Measurements from ENCODE around the gene PAX4.

Gene PAX4

DNA sequence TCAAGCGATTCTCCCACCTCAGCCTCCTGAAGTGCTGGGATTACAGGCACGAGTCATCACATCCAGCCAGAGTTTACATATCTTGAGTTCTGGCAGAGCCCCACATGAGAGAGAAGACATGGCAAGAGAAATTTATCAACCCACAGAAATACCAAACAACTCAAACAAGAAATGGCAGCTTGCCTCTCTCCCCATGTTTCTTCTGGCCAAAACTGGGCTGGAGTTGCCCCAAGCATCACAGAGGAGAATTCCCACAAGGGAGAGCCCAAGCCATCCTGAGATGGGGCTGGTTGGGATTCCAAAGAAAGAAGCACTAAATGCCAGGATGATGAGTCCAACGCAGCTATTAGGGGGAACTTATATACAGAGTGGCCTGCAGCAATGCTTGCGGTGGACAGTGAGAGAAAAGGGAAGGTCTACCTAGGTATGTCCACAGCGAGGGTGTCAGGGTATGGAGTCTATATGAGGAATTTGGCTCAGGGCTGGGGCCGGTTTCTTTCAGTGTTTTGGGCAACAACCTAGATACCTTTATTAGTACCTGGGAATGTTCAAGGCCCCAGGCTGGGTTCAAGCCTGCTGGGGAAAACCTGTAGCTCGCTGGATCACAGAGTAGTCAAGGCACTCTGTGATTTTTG is 14.5 kb upstream of the PAX4 start:
- ChIA-PET CTCF (no interaction called here), POLR2A (no interaction called here)
- TF ChIP-seq, protein P1, sequence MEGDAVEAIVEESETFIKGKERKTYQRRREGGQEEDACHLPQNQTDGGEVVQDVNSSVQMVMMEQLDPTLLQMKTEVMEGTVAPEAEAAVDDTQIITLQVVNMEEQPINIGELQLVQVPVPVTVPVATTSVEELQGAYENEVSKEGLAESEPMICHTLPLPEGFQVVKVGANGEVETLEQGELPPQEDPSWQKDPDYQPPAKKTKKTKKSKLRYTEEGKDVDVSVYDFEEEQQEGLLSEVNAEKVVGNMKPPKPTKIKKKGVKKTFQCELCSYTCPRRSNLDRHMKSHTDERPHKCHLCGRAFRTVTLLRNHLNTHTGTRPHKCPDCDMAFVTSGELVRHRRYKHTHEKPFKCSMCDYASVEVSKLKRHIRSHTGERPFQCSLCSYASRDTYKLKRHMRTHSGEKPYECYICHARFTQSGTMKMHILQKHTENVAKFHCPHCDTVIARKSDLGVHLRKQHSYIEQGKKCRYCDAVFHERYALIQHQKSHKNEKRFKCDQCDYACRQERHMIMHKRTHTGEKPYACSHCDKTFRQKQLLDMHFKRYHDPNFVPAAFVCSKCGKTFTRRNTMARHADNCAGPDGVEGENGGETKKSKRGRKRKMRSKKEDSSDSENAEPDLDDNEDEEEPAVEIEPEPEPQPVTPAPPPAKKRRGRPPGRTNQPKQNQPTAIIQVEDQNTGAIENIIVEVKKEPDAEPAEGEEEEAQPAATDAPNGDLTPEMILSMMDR (IDR thresholded peaks at IDR 0.05; ENCODE audit: control extremely low read depth, extremely low read depth, low read depth, missing control alignments): no peak
- no peak for DNase-seq (ENCODE audit: extremely low spot score)

DNA sequence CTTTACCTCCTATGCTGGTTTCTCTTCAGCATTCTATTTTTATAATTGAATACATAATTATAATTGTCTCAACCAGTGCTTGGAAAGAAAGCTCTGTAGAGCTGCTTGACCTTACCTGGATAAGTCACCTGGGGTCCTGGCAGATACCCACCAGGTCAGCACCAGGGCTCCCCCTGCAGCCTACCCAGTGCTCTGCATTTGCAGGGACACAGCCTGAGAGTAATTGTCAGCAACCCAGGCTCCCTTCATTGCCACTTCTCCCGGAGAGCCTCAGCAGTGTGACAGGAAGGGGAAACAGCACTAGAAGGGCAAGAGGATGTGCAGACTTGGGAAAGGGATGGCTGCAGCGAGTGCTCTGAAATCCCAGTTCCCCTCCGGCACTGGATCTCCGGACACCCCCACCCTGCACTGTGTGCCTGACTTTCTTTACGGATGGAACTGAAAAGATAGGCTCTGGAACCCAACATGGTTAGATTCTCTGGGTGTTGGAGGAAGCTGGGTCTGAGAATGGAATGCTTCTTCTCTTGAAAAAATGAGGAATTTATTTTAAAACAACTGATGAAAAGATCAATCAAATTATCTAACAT is 11.4 kb upstream of the PAX4 start:
- TF ChIP-seq, protein P1 (IDR thresholded peaks at IDR 0.05; ENCODE audit: control extremely low read depth, extremely low read depth, low read depth, missing control alignments): peak; percentile 45
- DNase-seq (ENCODE audit: extremely low spot score): peak; percentile 45
- ChIA-PET POLR2A (no interaction called here), CTCF (interaction anchor here (0.8 to 1.5 kb wide), 7 partner anchors 8 to 580 kb away, joined by 3 to 6 read pairs (median 3); partner anchors contain the start of gene ARF5)

DNA sequence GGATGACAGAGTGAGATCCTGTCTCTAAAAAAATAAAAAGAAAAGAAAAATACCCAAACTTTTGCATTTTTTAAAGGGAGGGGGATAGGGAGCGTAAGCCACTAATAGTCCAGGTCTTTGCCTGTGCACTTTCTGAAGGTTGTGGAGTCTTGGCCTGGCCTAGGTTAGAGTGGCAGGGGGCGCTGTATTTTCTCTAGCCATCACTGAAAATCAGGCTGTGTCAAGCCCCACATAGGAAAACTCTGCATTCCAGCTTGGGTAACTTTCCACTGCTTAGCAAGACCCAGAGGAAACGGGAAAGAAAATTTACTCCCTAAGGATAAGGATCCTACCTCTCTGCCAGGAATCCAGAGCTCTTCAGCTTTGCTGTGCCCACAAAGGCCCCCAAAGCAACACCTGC is 10.5 kb upstream of the PAX4 start:
- TF ChIP-seq, protein P1 (IDR thresholded peaks at IDR 0.05; ENCODE audit: control extremely low read depth, extremely low read depth, low read depth, missing control alignments): no peak
- DNase-seq (ENCODE audit: extremely low spot score): no peak
- ChIA-PET POLR2A (no interaction called here), CTCF (interaction anchor here (0.8 to 1.5 kb wide), 6 partner anchors 9 to 581 kb away, joined by 3 to 6 read pairs (median 4); partner anchors contain the start of gene ARF5)

DNA sequence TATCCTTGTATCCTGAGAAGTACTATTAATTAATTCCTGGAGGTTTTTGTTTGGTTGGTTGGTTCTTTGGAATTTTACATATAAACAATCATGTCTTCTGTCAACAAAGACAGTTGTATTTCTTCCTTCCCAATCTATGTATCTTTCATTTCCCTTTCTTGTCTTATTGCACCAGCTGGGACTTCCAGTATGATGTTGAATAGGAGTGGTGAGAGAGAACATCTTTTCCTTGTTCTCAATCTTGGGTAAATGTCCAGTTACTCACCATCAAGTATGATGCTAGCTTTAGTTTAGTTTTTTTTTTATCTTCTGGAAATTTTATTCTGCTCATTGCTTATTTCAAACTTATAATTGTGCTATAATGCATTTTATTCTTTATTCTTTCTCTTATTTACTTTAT is 7.4 kb upstream of the PAX4 start:
- POLR2A ChIA-PET: no interaction called here
- DNase-seq (ENCODE audit: extremely low spot score): no peak
- CTCF ChIA-PET: no interaction called here
- TF ChIP-seq, protein P1 (IDR thresholded peaks at IDR 0.05; ENCODE audit: control extremely low read depth, extremely low read depth, low read depth, missing control alignments): no peak

DNA sequence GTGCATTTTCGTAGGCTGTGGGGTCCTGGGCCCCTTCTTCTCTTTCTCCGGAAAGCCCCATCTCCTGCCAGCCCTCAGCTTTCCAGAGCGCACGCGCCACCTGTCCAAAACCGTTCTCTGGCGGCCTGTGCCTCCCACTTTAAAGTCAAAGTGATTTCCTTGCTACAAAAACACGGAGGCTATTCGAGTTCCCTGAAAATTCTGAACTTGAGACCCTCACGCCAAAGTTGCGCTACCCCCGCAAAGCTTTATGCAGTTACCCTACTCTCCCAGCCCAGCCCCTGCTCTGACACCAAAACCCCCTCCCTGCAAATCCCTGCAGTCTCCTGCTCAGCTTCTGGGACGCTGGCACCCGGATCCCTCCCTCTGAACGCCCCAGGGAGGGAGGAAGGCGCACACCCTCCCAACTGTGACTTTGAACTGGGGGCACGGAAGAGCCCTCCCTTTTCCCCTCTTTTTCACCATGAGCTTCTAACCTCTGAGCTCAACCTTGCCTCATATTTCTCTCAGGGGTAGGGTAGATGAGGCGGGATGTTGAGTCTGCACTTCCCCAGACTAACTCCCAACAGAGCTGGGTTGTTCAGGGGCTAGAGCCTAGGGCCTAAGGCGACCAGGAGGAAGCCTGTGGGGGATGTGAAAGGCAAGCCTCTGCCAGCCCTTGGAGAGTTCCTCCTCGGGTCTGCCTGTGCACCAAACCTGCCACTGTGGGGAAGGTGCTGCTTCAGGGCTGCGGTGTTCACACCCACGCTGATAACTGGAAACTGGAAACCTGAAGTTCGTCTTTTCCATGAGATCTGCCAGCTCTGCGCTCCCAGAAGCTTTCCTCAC is 2.7 kb upstream of the PAX4 start:
- TF ChIP-seq, protein P1 (IDR thresholded peaks at IDR 0.05; ENCODE audit: control extremely low read depth, extremely low read depth, low read depth, missing control alignments): no peak
- ChIA-PET CTCF (no interaction called here), POLR2A (no interaction called here)
- no peak for DNase-seq (ENCODE audit: extremely low spot score)

DNA sequence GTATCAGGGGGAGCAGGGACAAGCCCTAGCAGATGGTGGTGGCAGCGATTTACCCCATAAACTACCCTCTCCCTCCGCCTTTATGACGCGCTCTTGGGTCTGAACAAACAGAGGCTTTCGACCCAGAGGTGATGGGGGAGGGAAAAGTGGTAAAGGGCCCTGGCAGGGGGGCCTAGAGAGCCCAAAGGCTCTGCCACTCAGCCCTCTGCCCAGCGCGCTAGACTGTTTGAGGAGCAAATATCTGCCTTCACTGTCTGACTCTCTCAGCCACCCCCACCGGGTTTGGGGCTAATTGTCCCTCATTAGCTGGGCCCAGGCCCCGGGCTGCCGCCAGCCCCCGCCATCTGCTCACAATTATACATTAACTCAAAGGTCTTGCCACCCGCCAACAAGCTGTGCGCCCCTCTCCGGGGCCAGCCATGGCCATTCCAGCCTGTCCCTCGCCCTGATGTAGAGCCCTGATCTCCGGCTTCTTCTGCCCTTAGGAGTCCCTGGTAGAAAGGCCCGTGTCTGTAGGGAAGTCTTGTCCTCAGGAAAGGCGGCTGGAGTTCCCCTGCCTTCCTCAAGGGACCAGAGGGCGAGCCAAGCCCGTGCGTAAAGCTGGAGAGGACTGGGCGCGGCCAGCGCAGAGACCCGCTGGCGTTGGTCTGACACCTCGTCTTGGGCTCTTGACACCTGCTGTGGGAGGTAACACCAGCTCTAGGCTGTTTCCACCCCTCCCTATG is 1.9 kb upstream of the PAX4 start:
- ChIA-PET CTCF (interaction anchor here (1.0 kb wide), 1 partner anchor 9 kb away, joined by 3 read pairs; no protein-coding TSS in a partner anchor), POLR2A (no interaction called here)
- DNase-seq (ENCODE audit: extremely low spot score): no peak
- TF ChIP-seq, protein P1 (IDR thresholded peaks at IDR 0.05; ENCODE audit: control extremely low read depth, extremely low read depth, low read depth, missing control alignments): no peak

Data from GM10248 (cell line).